Smooth muscle cell (in vitro differentiated cells): Measurements from ENCODE around the gene NEUROG1. TPM values are rescaled to one million over a fixed set of nuclear protein-coding genes. Genes with fewer than 3 reads are reported as not detected.

ENCODE experiments used
- DNase-seq: peaks from one replicate; lab custom pipeline; 2025; ENCODE audit not compliant: unreplicated experiment; lab: John Stamatoyannopoulos, UW
- H2AFZ ChIP-seq: fragments of 200-600 bp; sonication (generic); 2 replicates; pipeline ENCODE4 v1.6.0; 2016; ENCODE audit warnings: antibody characterized with exemption, low read depth, mild to moderate bottlenecking
- H3F3A ChIP-seq: fragments of 200-600 bp; sonication (generic); 2 replicates; pipeline ENCODE4 v1.6.0; 2017; ENCODE audit warnings: antibody characterized with exemption, low read depth
- H3K27ac ChIP-seq: fragments of 200-600 bp; sonication (generic); 2 replicates; pipeline ENCODE4 v1.5.1; 2016; ENCODE audit warnings: low read depth, mild to moderate bottlenecking
- H3K27me3 ChIP-seq: fragments of 200-600 bp; sonication (generic); 2 replicates; pipeline ENCODE4 v1.6.1; 2016; ENCODE audit warnings: low read depth, mild to moderate bottlenecking
- H3K36me3 ChIP-seq: fragments of 200-600 bp; sonication (generic); 2 replicates; pipeline ENCODE4 v1.5.1; 2016; ENCODE audit warnings: low read depth
- H3K4me1 ChIP-seq: fragments of 200-600 bp; sonication (generic); 2 replicates; pipeline ENCODE4 v1.5.1; 2016; ENCODE audit warnings: low read depth
- H3K4me2 ChIP-seq: fragments of 200-600 bp; sonication (generic); 2 replicates; pipeline ENCODE4 v1.6.0; 2016; ENCODE audit warnings: mild to moderate bottlenecking
- H3K4me3 ChIP-seq: fragments of 200-600 bp; sonication (generic); 2 replicates; pipeline ENCODE4 v1.5.1; 2016; ENCODE audit warnings: mild to moderate bottlenecking
- H3K79me2 ChIP-seq: fragments of 200-600 bp; sonication (generic); 2 replicates; pipeline ENCODE4 v1.6.0; 2016; ENCODE audit warnings: low read depth, mild to moderate bottlenecking
- H3K9ac ChIP-seq: fragments of 200-600 bp; sonication (generic); 2 replicates; pipeline ENCODE4 v1.6.0; 2016; ENCODE audit warnings: low read depth
- H3K9me3 ChIP-seq: fragments of 200-600 bp; sonication (generic); replicated peaks from 2 replicates; pipeline ENCODE4 v1.5.1; 2016; ENCODE audit warnings: low read depth
- H4K20me1 ChIP-seq: fragments of 200-600 bp; sonication (generic); 2 replicates; pipeline ENCODE4 v1.6.0; 2016; ENCODE audit warnings: low read depth
- CTCF ChIP-seq: fragments of 200-600 bp; sonication (generic); IDR thresholded peaks from 2 replicates; pipeline ENCODE4 v1.5.1; 2017; ENCODE audit warnings: borderline replicate concordance, mild to moderate bottlenecking, antibody characterized with exemption; ENCODE audit not compliant: insufficient read depth, poor library complexity, severe bottlenecking
- WGBS: methylation state at CpG from one replicate; pipeline ENCODE4 v1.1.7; 2016; ENCODE audit warnings: low lambda C conversion rate; 5-methylcytosine and 5-hydroxymethylcytosine counted together
- polyA plus RNA-seq: library from polyadenylated mRNA; unstranded; fragments of >200 nt; fragmentation: Nextera tagmentation; extraction: Ambion mirVana; gene quantifications from 2 replicates; pipeline ENCODE4 v1.2.1, GENCODE V29; 2016
- total RNA-seq: library from RNA; depleted of rRNA; stranded (reverse); fragments of >200 nt; gene quantifications from 2 replicates; pipeline ENCODE4 v1.2.3, GENCODE V29; 2014

NEUROG1 gene
- total and polyA plus RNA-seq, 2 experiments from 2014 or later, result not detected

GRCh38 chr5:135545099-135545498 lies 9.3 kb upstream of the NEUROG1 start:
- Histone ChIP-seq H3K4me1 (peaks cover 31% of the 10 kb centered on the region), H2AFZ (no peak overlapping the region), H3K27me3 (peaks cover 95% of the 10 kb centered on the region), H3K4me2 (peak overlapping the region; percentile 96), H3K79me2 (no peaks in the 10 kb centered on the region), H3K9ac (no peak overlapping the region), H4K20me1 (no peaks in the 10 kb centered on the region), H3K9me3 (no peaks in the 10 kb centered on the region), H3K4me3 (peak overlapping the region; percentile 62), H3K27ac (peak overlapping the region; percentile 75), H3K36me3 (no peaks in the 10 kb centered on the region), H3F3A (peaks cover 7% of the 10 kb centered on the region)
- TF ChIP-seq CTCF, result no peak
- WGBS, result 4% methylated on average over 17 of the region's 17 CpGs
- no peak for DNase-seq

- TF ChIP-seq CTCF, result no peak
- Histone ChIP-seq H3K9ac (peak overlapping the region; percentile 70), H3K4me2 (peak overlapping the region; percentile 96), H3K9me3 (no peaks in the 10 kb centered on the region), H2AFZ (peak overlapping the region; percentile 9), H3K4me3 (peak overlapping the region; percentile 62), H3K4me1 (peaks cover 31% of the 10 kb centered on the region), H3F3A (peaks cover 7% of the 10 kb centered on the region), H3K79me2 (no peaks in the 10 kb centered on the region), H3K36me3 (no peaks in the 10 kb centered on the region), H3K27me3 (peaks cover 95% of the 10 kb centered on the region), H4K20me1 (no peaks in the 10 kb centered on the region), H3K27ac (peak overlapping the region; percentile 75)
- DNase-seq, result peak; percentile 50
- WGBS, result under 1% methylated on average over 74 of the region's 77 CpGs
These were observed 7.9 kb upstream of the NEUROG1 start for GRCh38 chr5:135543485-135544304.

GRCh38 chr5:135543001-135543484 lies 7.3 kb upstream of the NEUROG1 start:
- peak overlapping the region; percentile 75 for H3K27ac ChIP-seq
- H3K79me2 ChIP-seq, result no peaks in the 10 kb centered on the region
- no peak for DNase-seq
- no peak for TF ChIP-seq CTCF
- H3K4me3 ChIP-seq, result peak overlapping the region; percentile 62
- WGBS, result 15% methylated on average over 5 of the region's 5 CpGs
- H3K4me1 ChIP-seq, result peaks cover 31% of the 10 kb centered on the region
- H3K36me3 ChIP-seq, result no peaks in the 10 kb centered on the region
- H3K9me3 ChIP-seq, result no peaks in the 10 kb centered on the region
- H3K9ac ChIP-seq, result peak overlapping the region; percentile 70
- H2AFZ ChIP-seq, result peak overlapping the region; percentile 9
- no peaks in the 10 kb centered on the region for H4K20me1 ChIP-seq
- H3F3A ChIP-seq, result peaks cover 7% of the 10 kb centered on the region
- H3K27me3 ChIP-seq, result peaks cover 95% of the 10 kb centered on the region
- peak overlapping the region; percentile 96 for H3K4me2 ChIP-seq
